Upper lobe of left lung (tissue), 6 donors: ENCODE data around the gene EIPR1. TPM values are rescaled to one million over a fixed set of nuclear protein-coding genes. Genes with fewer than 3 reads are reported as not detected.
"Not testable (repeated sequence)": the region's sequence is repeated elsewhere in the genome, so short reads cannot be mapped to it uniquely, and the experiment has no call there.

Experiments used
- ATAC-seq, 2 donors: fragments of 200-7000 bp; cut with Tn5 transposase; one replicate each; pipeline ENCODE4 v1.9.1; 2022; ENCODE audit warnings: mild to moderate bottlenecking in 2 of 2, moderate library complexity in 2 of 2; ENCODE audit not compliant: low FRiP score in 2 of 2
- DNase-seq, 2 donors: peaks; one replicate each; pipeline ENCODE4 v3.0.0-alpha.2; 2019 to 2020
- H3K27ac ChIP-seq, 4 donors: fragments of 200-600 bp; sonication (generic); one replicate each; pipeline ENCODE4 v1.5.1; 2016 to 2019
- H3K27me3 ChIP-seq, 4 donors: fragments of 200-600 bp; sonication (generic); one replicate each; pipeline ENCODE4 v1.5.1; 2017 to 2019
- H3K36me3 ChIP-seq, 4 donors: fragments of 200-600 bp; sonication (generic); one replicate each; pipeline ENCODE4 v1.5.1; 2016 to 2019
- H3K4me1 ChIP-seq, 4 donors: fragments of 200-600 bp; sonication (generic); one replicate each; pipeline ENCODE4 v1.5.1; 2018 to 2019
- H3K4me3 ChIP-seq, 4 donors: fragments of 200-600 bp; sonication (generic); one replicate each; pipeline ENCODE4 v1.5.1; 2017 to 2019; ENCODE audit warnings: mild to moderate bottlenecking in 2 of 4, moderate library complexity in 1 of 4
- H3K9me3 ChIP-seq, 4 donors: fragments of 200-600 bp; sonication (generic); one replicate each; pipeline ENCODE4 v1.5.1; 2018 to 2019
- CTCF ChIP-seq, 6 experiments: fragments of 450-650 bp in 4 of 6; fragments of 200-600 bp in 2 of 6; sonication (generic) in 2 of 6; IDR thresholded peaks; one replicate each; pipeline ENCODE4 v1.5.1; 2016 to 2019; ENCODE audit warnings: antibody characterized with exemption in 6 of 6
- EP300 ChIP-seq, 4 donors: sonication (generic); formaldehyde crosslinking; IDR thresholded peaks; one replicate each; pipeline ENCODE4 v1.5.1; 2017; ENCODE audit warnings: antibody characterized with exemption in 4 of 4, control low read depth in 2 of 4
- POLR2A ChIP-seq, 4 donors: fragments of 450-650 bp; IDR thresholded peaks; one replicate each; pipeline ENCODE4 v1.5.1; 2016 to 2017; ENCODE audit warnings: antibody characterized with exemption in 4 of 4, mild to moderate bottlenecking in 2 of 4
- POLR2AphosphoS5 ChIP-seq, 2 donors: sonication (generic); formaldehyde crosslinking; IDR thresholded peaks; one replicate each; pipeline ENCODE4 v1.5.1; 2017; ENCODE audit warnings: antibody characterized with exemption in 2 of 2
- WGBS, 2 donors: methylation state at CpG; one replicate each; pipeline ENCODE4 v1.1.5; 2017 to 2018; 5-methylcytosine and 5-hydroxymethylcytosine counted together
- total RNA-seq, 6 donors: library from RNA; depleted of rRNA in 4 of 6; stranded (reverse); fragments of >200 nt in 4 of 6; gene quantifications; one replicate each; pipeline versions ENCODE4 v1.1.0 to v1.2.1, GENCODE V29; 2016 to 2021
- donor health status: DM: no; HTN: no; CAD: no; lungs with moderate emphysema.
- donor health status: DM: no; HTN: yes; CAD: no; lungs with severe emphysema.

EIPR1 gene
- total RNA-seq, 6 donors from 2014 or later = 17.6 to 39.8 (median 23.6) TPM

GRCh38 chr2:3386448-3386958, 8.9 kb upstream of the EIPR1 start:
- Histone ChIP-seq H3K9me3 (no peaks in the 10 kb centered on the region), H3K36me3 (peaks cover 22 to 44% (median 25%) of the 10 kb centered on the region in 4 donors), H3K4me1 (no peaks in the 10 kb centered on the region), H3K27me3 (no peaks in the 10 kb centered on the region), H3K4me3 (no peak overlapping the region), H3K27ac (no peak overlapping the region)
- no peak for TF ChIP-seq POLR2A (IDR thresholded peaks at IDR 0.05)
- DNase-seq = no peak
- no peak for ATAC-seq
- WGBS, 2 donors = 83 to 85% methylated on average over 10 of the region's 10 CpGs

- no peaks in the 10 kb centered on the region for H3K9me3 ChIP-seq
- ATAC-seq (peak; percentile 95 to 96), DNase-seq (peak; percentile 94 to 97)
- WGBS, 2 donors = 1 to 4% methylated on average over 13 to 43 of the region's 61 CpGs
- no peaks in the 10 kb centered on the region for H3K27me3 ChIP-seq
- H3K27ac ChIP-seq = peak within 1 kb of the TSS; percentile 91 to 97 (median 93)
- peak; percentile 86 to 87 for TF ChIP-seq POLR2AphosphoS5 (IDR thresholded peaks at IDR 0.05)
- TF ChIP-seq POLR2A (IDR thresholded peaks at IDR 0.05) = peak; percentile 52 to 88 (median 76)
- peak in 1 of 4 donors; percentile 21 for TF ChIP-seq EP300 (IDR thresholded peaks at IDR 0.05)
- TF ChIP-seq CTCF (IDR thresholded peaks at IDR 0.05) = peak; percentile 12 to 56 (median 35)
- peaks cover 25 to 44% (median 30%) of the 10 kb centered on the region in 4 donors for H3K4me1 ChIP-seq
- peak within 1 kb of the TSS; percentile 70 to 90 (median 86) for H3K4me3 ChIP-seq
- H3K36me3 ChIP-seq = peaks cover 0 to 4% (median 0%) of the 10 kb centered on the region in 4 donors
These were observed 2.3 kb upstream of the EIPR1 start, which contains the start of gene TRAPPC12 for GRCh38 chr2:3379647-3380534. Gene TRAPPC12 (plus strand): TSS chr2:3379694. CDS start chr2:3387624, 7,930 bp downstream.

GRCh38 chr2:3379339-3379646, 1.7 kb upstream of the EIPR1 start:
- no peak for DNase-seq
- H3K27me3 ChIP-seq = no peaks in the 10 kb centered on the region
- peaks cover 25 to 44% (median 30%) of the 10 kb centered on the region in 4 donors for H3K4me1 ChIP-seq
- H3K27ac ChIP-seq = peak overlapping the region; percentile 91 to 97 (median 93)
- peaks cover 0 to 4% (median 0%) of the 10 kb centered on the region in 4 donors for H3K36me3 ChIP-seq
- no peak for TF ChIP-seq POLR2A (IDR thresholded peaks at IDR 0.05)
- TF ChIP-seq POLR2AphosphoS5 (IDR thresholded peaks at IDR 0.05) = no peak
- no peak for TF ChIP-seq EP300 (IDR thresholded peaks at IDR 0.05)
- TF ChIP-seq CTCF (IDR thresholded peaks at IDR 0.05) = no peak
- H3K9me3 ChIP-seq = no peaks in the 10 kb centered on the region
- peak overlapping the region; percentile 70 to 89 (median 80) for H3K4me3 ChIP-seq
- WGBS, 2 donors = 12 to 15% methylated on average over 7 to 8 of the region's 8 CpGs
- ATAC-seq = no peak

- Histone ChIP-seq H3K36me3 (no peaks in the 10 kb centered on the region), H3K27ac (peak overlapping the region; percentile 80 to 96 (median 88)), H3K9me3 (no peaks in the 10 kb centered on the region), H3K4me3 (peak overlapping the region; percentile 75 to 90 (median 85)), H3K4me1 (peaks cover 25 to 44% (median 30%) of the 10 kb centered on the region in 4 donors), H3K27me3 (no peaks in the 10 kb centered on the region)
- WGBS, 2 donors = 2 to 3% methylated on average over 5 to 8 of the region's 8 CpGs
- peak in 1 of 2 donors; percentile 39 for ATAC-seq
- peak in 1 of 2 donors; percentile 22 for DNase-seq
- TF ChIP-seq POLR2AphosphoS5 (IDR thresholded peaks at IDR 0.05) (no peak), EP300 (IDR thresholded peaks at IDR 0.05) (no peak), CTCF (IDR thresholded peaks at IDR 0.05) (no peak), POLR2A (IDR thresholded peaks at IDR 0.05) (no peak)
These were observed 373 bp downstream of the EIPR1 start for GRCh38 chr2:3377279-3377611.

GRCh38 chr2:3376821-3377220, 797 bp downstream of the EIPR1 start:
- H3K4me1 ChIP-seq = peaks cover 25 to 44% (median 30%) of the 10 kb centered on the region in 4 donors
- DNase-seq (no peak), ATAC-seq (no peak)
- H3K27me3 ChIP-seq = no peaks in the 10 kb centered on the region
- no peaks in the 10 kb centered on the region for H3K36me3 ChIP-seq
- H3K4me3 ChIP-seq = peak overlapping the region in 3 of 4 donors; percentile 75 to 90 (median 81)
- no peaks in the 10 kb centered on the region for H3K9me3 ChIP-seq
- WGBS, 2 donors = 68 to 80% methylated on average over 6 of the region's 6 CpGs
- no peak overlapping the region for H3K27ac ChIP-seq
- TF ChIP-seq CTCF (IDR thresholded peaks at IDR 0.05) = no peak
- no peak for TF ChIP-seq POLR2A (IDR thresholded peaks at IDR 0.05)
- no peak for TF ChIP-seq POLR2AphosphoS5 (IDR thresholded peaks at IDR 0.05)
- TF ChIP-seq EP300 (IDR thresholded peaks at IDR 0.05) = no peak

- not testable (repeated sequence) for H3K4me3 ChIP-seq, H3K9me3 ChIP-seq, ATAC-seq, H3K27ac ChIP-seq, H3K36me3 ChIP-seq, H3K27me3 ChIP-seq, H3K4me1 ChIP-seq
- WGBS, 2 donors = 91 to 93% methylated on average over 26 to 31 of the region's 34 CpGs
- DNase-seq = peak in 1 of 2 donors; percentile 50
These were observed 8.1 kb downstream of the EIPR1 start for GRCh38 chr2:3369340-3370181.
